Measurements from ENCODE around the gene CDK12. TPM values are rescaled to one million over a fixed set of nuclear protein-coding genes. Genes with fewer than 3 reads are reported as not detected.

CDK12 gene
- total and polyA plus RNA-seq, 9 of the 15 experiments (the other 6 are each of a cell fraction or from before 2014, with no cell fraction given), result 3.4 to 65.6 (median 36.8) TPM

DNA sequence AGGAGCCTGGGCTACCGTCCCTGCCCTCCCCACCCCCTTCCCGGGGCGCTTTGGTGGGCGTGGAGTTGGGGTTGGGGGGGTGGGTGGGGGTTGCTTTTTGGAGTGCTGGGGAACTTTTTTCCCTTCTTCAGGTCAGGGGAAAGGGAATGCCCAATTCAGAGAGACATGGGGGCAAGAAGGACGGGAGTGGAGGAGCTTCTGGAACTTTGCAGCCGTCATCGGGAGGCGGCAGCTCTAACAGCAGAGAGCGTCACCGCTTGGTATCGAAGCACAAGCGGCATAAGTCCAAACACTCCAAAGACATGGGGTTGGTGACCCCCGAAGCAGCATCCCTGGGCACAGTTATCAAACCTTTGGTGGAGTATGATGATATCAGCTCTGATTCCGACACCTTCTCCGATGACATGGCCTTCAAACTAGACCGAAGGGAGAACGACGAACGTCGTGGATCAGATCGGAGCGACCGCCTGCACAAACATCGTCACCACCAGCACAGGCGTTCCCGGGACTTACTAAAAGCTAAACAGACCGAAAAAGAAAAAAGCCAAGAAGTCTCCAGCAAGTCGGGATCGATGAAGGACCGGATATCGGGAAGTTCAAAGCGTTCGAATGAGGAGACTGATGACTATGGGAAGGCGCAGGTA lies 762 bp downstream of the CDK12 start (continued):
- TF ChIP-seq, protein P1, sequence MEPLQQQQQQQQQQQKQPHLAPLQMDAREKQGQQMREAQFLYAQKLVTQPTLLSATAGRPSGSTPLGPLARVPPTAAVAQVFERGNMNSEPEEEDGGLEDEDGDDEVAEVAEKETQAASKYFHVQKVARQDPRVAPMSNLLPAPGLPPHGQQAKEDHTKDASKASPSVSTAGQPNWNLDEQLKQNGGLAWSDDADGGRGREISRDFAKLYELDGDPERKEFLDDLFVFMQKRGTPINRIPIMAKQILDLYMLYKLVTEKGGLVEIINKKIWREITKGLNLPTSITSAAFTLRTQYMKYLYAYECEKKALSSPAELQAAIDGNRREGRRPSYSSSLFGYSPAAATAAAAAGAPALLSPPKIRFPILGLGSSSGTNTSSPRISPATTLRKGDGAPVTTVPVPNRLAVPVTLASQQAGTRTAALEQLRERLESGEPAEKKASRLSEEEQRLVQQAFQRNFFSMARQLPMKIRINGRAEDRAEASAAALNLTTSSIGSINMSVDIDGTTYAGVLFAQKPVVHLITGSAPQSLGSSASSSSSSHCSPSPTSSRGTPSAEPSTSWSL (CRISPR knock-in tag; IDR thresholded peaks at IDR 0.05; ENCODE audit: borderline replicate concordance), result no peak
- TF ChIP-seq ZBTB1 (CRISPR knock-in tag; IDR thresholded peaks at IDR 0.05; ENCODE audit: borderline replicate concordance, low read depth) (no peak), MECOM (CRISPR knock-in tag; IDR thresholded peaks at IDR 0.05) (no peak), ZNF79 (CRISPR knock-in tag; IDR thresholded peaks at IDR 0.05; ENCODE audit: low read depth) (no peak), ZNF140 (CRISPR knock-in tag; IDR thresholded peaks at IDR 0.05) (no peak), RNF2 (IDR thresholded peaks at IDR 0.05) (no peak), ZFP36 (IDR thresholded peaks at IDR 0.05; ENCODE audit: low read depth, low read length, partially characterized antibody) (no peak), ZNF707 (CRISPR knock-in tag; conservative IDR thresholded peaks at IDR 0.05) (no peak), NELFE (IDR thresholded peaks at IDR 0.05; ENCODE audit: insufficient read depth, insufficient read length) (no peak), RBM17 (IDR thresholded peaks at IDR 0.05; ENCODE audit: borderline replicate concordance, low read depth, low read length) (no peak), RB1 (IDR thresholded peaks at IDR 0.05; ENCODE audit: low read depth) (no peak), MIER1 (IDR thresholded peaks at IDR 0.05; ENCODE audit: low read depth) (no peak), ZNF184 (CRISPR knock-in tag; IDR thresholded peaks at IDR 0.05) (no peak), ZNF3 (CRISPR knock-in tag; IDR thresholded peaks at IDR 0.05) (no peak), STAT5B (CRISPR knock-in tag; IDR thresholded peaks at IDR 0.05) (no peak)
- TF ChIP-seq, protein P2, sequence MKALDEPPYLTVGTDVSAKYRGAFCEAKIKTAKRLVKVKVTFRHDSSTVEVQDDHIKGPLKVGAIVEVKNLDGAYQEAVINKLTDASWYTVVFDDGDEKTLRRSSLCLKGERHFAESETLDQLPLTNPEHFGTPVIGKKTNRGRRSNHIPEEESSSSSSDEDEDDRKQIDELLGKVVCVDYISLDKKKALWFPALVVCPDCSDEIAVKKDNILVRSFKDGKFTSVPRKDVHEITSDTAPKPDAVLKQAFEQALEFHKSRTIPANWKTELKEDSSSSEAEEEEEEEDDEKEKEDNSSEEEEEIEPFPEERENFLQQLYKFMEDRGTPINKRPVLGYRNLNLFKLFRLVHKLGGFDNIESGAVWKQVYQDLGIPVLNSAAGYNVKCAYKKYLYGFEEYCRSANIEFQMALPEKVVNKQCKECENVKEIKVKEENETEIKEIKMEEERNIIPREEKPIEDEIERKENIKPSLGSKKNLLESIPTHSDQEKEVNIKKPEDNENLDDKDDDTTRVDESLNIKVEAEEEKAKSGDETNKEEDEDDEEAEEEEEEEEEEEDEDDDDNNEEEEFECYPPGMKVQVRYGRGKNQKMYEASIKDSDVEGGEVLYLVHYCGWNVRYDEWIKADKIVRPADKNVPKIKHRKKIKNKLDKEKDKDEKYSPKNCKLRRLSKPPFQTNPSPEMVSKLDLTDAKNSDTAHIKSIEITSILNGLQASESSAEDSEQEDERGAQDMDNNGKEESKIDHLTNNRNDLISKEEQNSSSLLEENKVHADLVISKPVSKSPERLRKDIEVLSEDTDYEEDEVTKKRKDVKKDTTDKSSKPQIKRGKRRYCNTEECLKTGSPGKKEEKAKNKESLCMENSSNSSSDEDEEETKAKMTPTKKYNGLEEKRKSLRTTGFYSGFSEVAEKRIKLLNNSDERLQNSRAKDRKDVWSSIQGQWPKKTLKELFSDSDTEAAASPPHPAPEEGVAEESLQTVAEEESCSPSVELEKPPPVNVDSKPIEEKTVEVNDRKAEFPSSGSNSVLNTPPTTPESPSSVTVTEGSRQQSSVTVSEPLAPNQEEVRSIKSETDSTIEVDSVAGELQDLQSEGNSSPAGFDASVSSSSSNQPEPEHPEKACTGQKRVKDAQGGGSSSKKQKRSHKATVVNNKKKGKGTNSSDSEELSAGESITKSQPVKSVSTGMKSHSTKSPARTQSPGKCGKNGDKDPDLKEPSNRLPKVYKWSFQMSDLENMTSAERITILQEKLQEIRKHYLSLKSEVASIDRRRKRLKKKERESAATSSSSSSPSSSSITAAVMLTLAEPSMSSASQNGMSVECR (CRISPR knock-in tag; IDR thresholded peaks at IDR 0.05), result peak; percentile 15; the same call in 1 of the 2 replicates
- TF ChIP-seq, protein P3, sequence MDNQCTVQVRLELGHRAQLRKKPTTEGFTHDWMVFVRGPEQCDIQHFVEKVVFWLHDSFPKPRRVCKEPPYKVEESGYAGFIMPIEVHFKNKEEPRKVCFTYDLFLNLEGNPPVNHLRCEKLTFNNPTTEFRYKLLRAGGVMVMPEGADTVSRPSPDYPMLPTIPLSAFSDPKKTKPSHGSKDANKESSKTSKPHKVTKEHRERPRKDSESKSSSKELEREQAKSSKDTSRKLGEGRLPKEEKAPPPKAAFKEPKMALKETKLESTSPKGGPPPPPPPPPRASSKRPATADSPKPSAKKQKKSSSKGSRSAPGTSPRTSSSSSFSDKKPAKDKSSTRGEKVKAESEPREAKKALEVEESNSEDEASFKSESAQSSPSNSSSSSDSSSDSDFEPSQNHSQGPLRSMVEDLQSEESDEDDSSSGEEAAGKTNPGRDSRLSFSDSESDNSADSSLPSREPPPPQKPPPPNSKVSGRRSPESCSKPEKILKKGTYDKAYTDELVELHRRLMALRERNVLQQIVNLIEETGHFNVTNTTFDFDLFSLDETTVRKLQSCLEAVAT (IDR thresholded peaks at IDR 0.05), result peak in 1 of 2 experiments; percentile 61; a peak in 1 of 4 replicates
- TF ChIP-seq, protein P4, sequence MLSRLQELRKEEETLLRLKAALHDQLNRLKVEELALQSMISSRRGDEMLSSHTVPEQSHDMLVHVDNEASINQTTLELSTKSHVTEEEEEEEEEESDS (CRISPR knock-in tag; IDR thresholded peaks at IDR 0.05), result no peak
- TF ChIP-seq, protein P5, sequence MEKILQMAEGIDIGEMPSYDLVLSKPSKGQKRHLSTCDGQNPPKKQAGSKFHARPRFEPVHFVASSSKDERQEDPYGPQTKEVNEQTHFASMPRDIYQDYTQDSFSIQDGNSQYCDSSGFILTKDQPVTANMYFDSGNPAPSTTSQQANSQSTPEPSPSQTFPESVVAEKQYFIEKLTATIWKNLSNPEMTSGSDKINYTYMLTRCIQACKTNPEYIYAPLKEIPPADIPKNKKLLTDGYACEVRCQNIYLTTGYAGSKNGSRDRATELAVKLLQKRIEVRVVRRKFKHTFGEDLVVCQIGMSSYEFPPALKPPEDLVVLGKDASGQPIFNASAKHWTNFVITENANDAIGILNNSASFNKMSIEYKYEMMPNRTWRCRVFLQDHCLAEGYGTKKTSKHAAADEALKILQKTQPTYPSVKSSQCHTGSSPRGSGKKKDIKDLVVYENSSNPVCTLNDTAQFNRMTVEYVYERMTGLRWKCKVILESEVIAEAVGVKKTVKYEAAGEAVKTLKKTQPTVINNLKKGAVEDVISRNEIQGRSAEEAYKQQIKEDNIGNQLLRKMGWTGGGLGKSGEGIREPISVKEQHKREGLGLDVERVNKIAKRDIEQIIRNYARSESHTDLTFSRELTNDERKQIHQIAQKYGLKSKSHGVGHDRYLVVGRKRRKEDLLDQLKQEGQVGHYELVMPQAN (IDR thresholded peaks at IDR 0.05; ENCODE audit: borderline replicate concordance), result no peak

All from K562 (cell line).